Mesenchymal stem cell (in vitro differentiated cells and primary cell): Measurements from ENCODE around the gene PLA2G3.

ENCODE experiments used
- DNase-seq: peaks from one replicate; pipeline ENCODE4 v3.0.0-alpha.2; 2013
- H2AFZ ChIP-seq: one replicate; pipeline ENCODE4 v1.6.1; 2013; ENCODE audit warnings: low read depth, mild to moderate bottlenecking, control low read depth, inconsistent platforms, low read length, moderate library complexity
- H2AK5ac ChIP-seq: 2 replicates; pipeline ENCODE4 v1.6.1; 2013; ENCODE audit warnings: low read length, moderate library complexity, mild to moderate bottlenecking, inconsistent platforms; ENCODE audit not compliant: severe bottlenecking
- H2BK120ac ChIP-seq: one replicate; pipeline ENCODE4 v1.6.1; 2013; ENCODE audit warnings: low read depth, mild to moderate bottlenecking, inconsistent platforms, low read length, moderate library complexity
- H2BK12ac ChIP-seq, 2 experiments: one replicate each; pipeline ENCODE4 v1.6.1; 2013; ENCODE audit warnings: inconsistent platforms in 2 of 2, low read length in 2 of 2, mild to moderate bottlenecking in 2 of 2, moderate library complexity in 2 of 2, control low read depth in 1 of 2
- H2BK15ac ChIP-seq: one replicate; pipeline ENCODE4 v1.6.1; 2013; ENCODE audit warnings: mild to moderate bottlenecking, low read depth, inconsistent platforms; ENCODE audit not compliant: poor library complexity, severe bottlenecking
- H2BK5ac ChIP-seq: 2 replicates; pipeline ENCODE4 v1.6.1; 2013; ENCODE audit warnings: low read depth, mild to moderate bottlenecking, low read length, control low read depth, inconsistent platforms; ENCODE audit not compliant: poor library complexity, severe bottlenecking
- H3K14ac ChIP-seq, 2 experiments: one replicate each; pipeline ENCODE4 v1.6.1; 2013; ENCODE audit warnings: inconsistent platforms in 2 of 2, low read length in 2 of 2, control low read depth in 1 of 2, mild to moderate bottlenecking in 1 of 2, moderate library complexity in 1 of 2
- H3K18ac ChIP-seq, 2 experiments: one replicate each; pipeline ENCODE4 v1.6.1; 2013; ENCODE audit warnings: inconsistent platforms in 2 of 2, low read length in 2 of 2, control low read depth in 1 of 2, low read depth in 1 of 2, mild to moderate bottlenecking in 1 of 2
- H3K23ac ChIP-seq, 2 experiments: one replicate each; pipeline ENCODE4 v1.6.1; 2013; ENCODE audit warnings: inconsistent platforms in 2 of 2, low read length in 2 of 2, mild to moderate bottlenecking in 2 of 2, moderate library complexity in 2 of 2, control low read depth in 1 of 2
- H3K27ac ChIP-seq: 2 replicates; pipeline ENCODE4 v1.5.1; 2013; ENCODE audit warnings: mild to moderate bottlenecking, moderate library complexity, low read length, control low read depth, inconsistent platforms; ENCODE audit not compliant: poor library complexity, severe bottlenecking
- H3K27me3 ChIP-seq, 2 experiments: 2 replicates each; pipeline versions ENCODE4 v1.6.1 to v1.7.0; 2013; ENCODE audit warnings: low read length in 2 of 2, mild to moderate bottlenecking in 2 of 2, moderate library complexity in 2 of 2, control low read depth in 1 of 2, inconsistent platforms in 1 of 2; ENCODE audit not compliant: control insufficient read depth in 1 of 2, insufficient read depth in 1 of 2
- H3K36me3 ChIP-seq, 2 experiments: 2 replicates each; pipeline versions ENCODE4 v1.6.1 to v1.7.0; 2013; ENCODE audit warnings: low read length in 2 of 2, control low read depth in 1 of 2, inconsistent platforms in 1 of 2, low read depth in 1 of 2, mild to moderate bottlenecking in 1 of 2; ENCODE audit not compliant: insufficient read depth in 2 of 2, control insufficient read depth in 1 of 2
- H3K4ac ChIP-seq, 2 experiments: one replicate each; pipeline ENCODE4 v1.6.1; 2013; ENCODE audit warnings: inconsistent platforms in 2 of 2, low read length in 2 of 2, mild to moderate bottlenecking in 2 of 2, moderate library complexity in 2 of 2, control low read depth in 1 of 2, low read depth in 1 of 2
- H3K4me1 ChIP-seq: 2 replicates; pipeline ENCODE4 v1.6.1; 2013; ENCODE audit warnings: low read depth, low read length, control low read depth; ENCODE audit not compliant: control insufficient read depth, insufficient read depth
- H3K4me2 ChIP-seq: 2 replicates; pipeline ENCODE4 v1.6.1; 2013; ENCODE audit warnings: low read length, mild to moderate bottlenecking, inconsistent platforms; ENCODE audit not compliant: poor library complexity, severe bottlenecking
- H3K4me3 ChIP-seq, 2 experiments: 2 replicates each; pipeline versions ENCODE4 v1.5.1 to v1.7.0; 2013; ENCODE audit warnings: low read length in 2 of 2, mild to moderate bottlenecking in 2 of 2, control low read depth in 1 of 2, low read depth in 1 of 2; ENCODE audit not compliant: insufficient read depth in 1 of 2
- H3K79me1 ChIP-seq: replicated peaks from 2 replicates; pipeline ENCODE4 v1.6.1; 2013; ENCODE audit warnings: mild to moderate bottlenecking, control low read depth, low read length, inconsistent platforms; ENCODE audit not compliant: poor library complexity, severe bottlenecking
- H3K9ac ChIP-seq: 2 replicates; pipeline ENCODE4 v1.7.0; 2013; ENCODE audit warnings: mild to moderate bottlenecking, low read length, moderate library complexity
- H3K9me3 ChIP-seq: 2 replicates; pipeline ENCODE4 v1.7.0; 2013; ENCODE audit warnings: mild to moderate bottlenecking, low read length; ENCODE audit not compliant: control insufficient read depth
- H4K8ac ChIP-seq: one replicate; pipeline ENCODE4 v1.6.1; 2013; ENCODE audit warnings: inconsistent platforms, mild to moderate bottlenecking, low read length, moderate library complexity
- H4K91ac ChIP-seq: one replicate; pipeline ENCODE4 v1.6.1; 2013; ENCODE audit warnings: mild to moderate bottlenecking, low read length, inconsistent platforms
- WGBS: methylation state at CpG from one replicate; pipeline ENCODE4 v1.1.7; 2013; ENCODE audit warnings: mixed read lengths; 5-methylcytosine and 5-hydroxymethylcytosine counted together

PLA2G3 gene

GRCh38 chr22:31096657-31097279, 43.5 kb downstream of the PLA2G3 start:
- no peak overlapping the region for H3K23ac ChIP-seq
- H2AK5ac ChIP-seq: no peak overlapping the region
- WGBS: 96% methylated on average over 27 of the region's 27 CpGs
- H3K9me3 ChIP-seq: no peaks in the 10 kb centered on the region
- peaks cover 12% of the 10 kb centered on the region for H3K4me1 ChIP-seq
- H3K27me3 ChIP-seq: no peaks in the 10 kb centered on the region
- H3K79me1 ChIP-seq: peaks cover 40% of the 10 kb centered on the region
- H3K36me3 ChIP-seq: peaks cover 92 to 94% of the 10 kb centered on the region in 2 experiments
- H3K18ac ChIP-seq: no peak overlapping the region
- no peak overlapping the region for H4K8ac ChIP-seq
- H2BK15ac ChIP-seq: no peak overlapping the region
- H3K27ac ChIP-seq: no peak overlapping the region
- no peak overlapping the region for H3K4ac ChIP-seq
- no peak overlapping the region for H3K9ac ChIP-seq
- no peak overlapping the region for H2BK120ac ChIP-seq
- no peak overlapping the region for H3K4me3 ChIP-seq
- no peak overlapping the region for H2BK12ac ChIP-seq
- H3K4me2 ChIP-seq: no peak overlapping the region
- H2AFZ ChIP-seq: no peak overlapping the region
- no peak overlapping the region for H2BK5ac ChIP-seq
- no peak overlapping the region for H3K14ac ChIP-seq
- H4K91ac ChIP-seq: no peak overlapping the region
- DNase-seq: no peak

- Histone ChIP-seq H3K18ac (no peak overlapping the region), H3K27ac (no peak overlapping the region), H3K14ac (no peak overlapping the region), H4K8ac (no peak overlapping the region), H3K23ac (no peak overlapping the region), H2BK5ac (no peak overlapping the region), H3K36me3 (peaks cover 95 to 97% of the 10 kb centered on the region in 2 experiments), H3K4ac (no peak overlapping the region), H3K4me3 (no peak overlapping the region), H2BK15ac (no peak overlapping the region), H3K4me2 (no peak overlapping the region), H3K27me3 (no peaks in the 10 kb centered on the region), H2BK120ac (no peak overlapping the region), H3K79me1 (peaks cover 50% of the 10 kb centered on the region), H2BK12ac (no peak overlapping the region), H3K9me3 (no peaks in the 10 kb centered on the region), H2AFZ (no peak overlapping the region), H3K4me1 (peaks cover 12% of the 10 kb centered on the region), H2AK5ac (no peak overlapping the region), H3K9ac (no peak overlapping the region), H4K91ac (no peak overlapping the region)
- DNase-seq: no peak
- 96% methylated on average over 3 of the region's 3 CpGs for WGBS
Measured at GRCh38 chr22:31095637-31096249, 44.6 kb downstream of the PLA2G3 start.

DNA sequence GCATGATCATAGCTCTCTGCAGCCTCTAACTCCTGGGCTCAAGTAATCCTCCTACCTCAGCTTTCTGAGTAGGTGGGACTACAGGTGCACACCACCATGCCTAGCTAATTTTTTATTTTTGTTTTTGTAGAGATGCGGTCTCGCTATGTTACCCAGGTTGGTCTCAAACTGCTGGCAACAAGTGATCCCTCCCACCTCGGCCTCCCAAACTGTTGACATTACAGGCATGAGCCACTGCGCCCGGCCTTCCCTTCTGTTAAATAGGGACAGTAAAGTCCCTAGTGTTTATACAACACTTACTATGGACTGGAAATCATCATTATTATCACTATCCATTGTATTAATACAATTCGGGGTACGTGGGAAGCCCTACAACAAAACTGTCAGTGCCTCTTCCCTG, 45.6 kb downstream of the PLA2G3 start:
- H2BK15ac ChIP-seq: no peak overlapping the region
- 96% methylated on average over 4 of the region's 7 CpGs for WGBS
- H2BK5ac ChIP-seq: no peak overlapping the region

DNA sequence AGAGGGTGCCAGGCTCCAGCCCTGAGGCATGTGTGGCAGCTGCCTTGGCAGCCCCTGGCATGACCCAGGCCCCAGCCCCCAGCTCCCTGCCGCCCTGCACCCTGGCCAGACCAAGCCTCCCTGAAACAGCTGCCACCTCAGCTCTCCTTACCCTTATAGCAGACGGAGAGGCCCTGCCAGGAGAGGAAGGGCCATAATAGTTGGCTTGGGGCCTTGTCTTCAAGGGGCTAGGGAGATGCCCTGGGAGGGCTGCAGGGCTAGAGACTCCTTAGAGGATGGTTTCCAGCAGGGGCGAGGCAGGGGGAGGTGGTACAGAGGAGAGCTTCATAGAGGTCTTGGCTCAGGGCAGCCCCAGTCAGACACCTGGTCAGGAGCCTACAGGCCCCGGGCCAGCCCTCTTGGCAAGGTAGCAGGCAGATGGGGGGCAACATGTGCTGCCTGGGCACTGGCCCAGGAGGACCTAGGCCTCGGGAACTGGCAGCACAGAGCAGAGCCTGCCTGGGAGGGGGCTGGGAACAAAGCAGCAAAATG, 46.2 kb downstream of the PLA2G3 start:
- H3K4me1 ChIP-seq: peaks cover 13% of the 10 kb centered on the region
- H3K27me3 ChIP-seq: no peaks in the 10 kb centered on the region
- 93% methylated on average over 5 of the region's 5 CpGs for WGBS
- H3K4ac ChIP-seq: no peak overlapping the region
- no peaks in the 10 kb centered on the region for H3K9me3 ChIP-seq
- no peak overlapping the region for H3K4me2 ChIP-seq
- H3K27ac ChIP-seq: no peak overlapping the region
- no peak for DNase-seq
- no peak overlapping the region for H2BK120ac ChIP-seq
- no peak overlapping the region for H3K18ac ChIP-seq
- H3K23ac ChIP-seq: no peak overlapping the region
- no peak overlapping the region for H3K4me3 ChIP-seq
- no peak overlapping the region for H2AFZ ChIP-seq
- no peak overlapping the region for H2BK5ac ChIP-seq
- no peak overlapping the region for H3K9ac ChIP-seq
- H4K91ac ChIP-seq: no peak overlapping the region
- H2BK12ac ChIP-seq: no peak overlapping the region
- no peak overlapping the region for H2AK5ac ChIP-seq
- no peak overlapping the region for H4K8ac ChIP-seq
- H3K14ac ChIP-seq: no peak overlapping the region
- peaks cover 57% of the 10 kb centered on the region for H3K79me1 ChIP-seq
- H3K36me3 ChIP-seq: peaks cover 93 to 97% of the 10 kb centered on the region in 2 experiments
- H2BK15ac ChIP-seq: no peak overlapping the region

More for the DNA sequence above, 45.6 kb downstream of the PLA2G3 start:
- H3K4me1 ChIP-seq: peaks cover 14% of the 10 kb centered on the region
- no peak overlapping the region for H2AK5ac ChIP-seq
- H3K4me3 ChIP-seq: no peak overlapping the region
- no peak overlapping the region for H3K9ac ChIP-seq
- H3K14ac ChIP-seq: no peak overlapping the region
- no peaks in the 10 kb centered on the region for H3K27me3 ChIP-seq
- H2BK120ac ChIP-seq: no peak overlapping the region
- no peak overlapping the region for H4K8ac ChIP-seq
- no peak for DNase-seq
- H3K79me1 ChIP-seq: peaks cover 52% of the 10 kb centered on the region
- H4K91ac ChIP-seq: no peak overlapping the region
- no peak overlapping the region for H3K27ac ChIP-seq
- no peak overlapping the region for H3K23ac ChIP-seq
- H3K4ac ChIP-seq: no peak overlapping the region
- peaks cover 94 to 97% of the 10 kb centered on the region in 2 experiments for H3K36me3 ChIP-seq
- no peak overlapping the region for H3K4me2 ChIP-seq
- H2AFZ ChIP-seq: no peak overlapping the region
- no peak overlapping the region for H3K18ac ChIP-seq
- no peak overlapping the region for H2BK12ac ChIP-seq
- H3K9me3 ChIP-seq: no peaks in the 10 kb centered on the region
